Endothelial cell (in vitro differentiated cells): ENCODE data around the gene CHRNA4. TPM values are rescaled to one million over a fixed set of nuclear protein-coding genes. Genes with fewer than 3 reads are reported as not detected.

Experiments used
- DNase-seq: peaks from one replicate; pipeline ENCODE4 v3.0.0; 2021; ENCODE audit warnings: low spot score
- H3K27ac Mint-ChIP-seq: one replicate; pipeline ENCODE4 v1.8.0; 2021; ENCODE audit warnings: mixed read lengths, inconsistent platforms; ENCODE audit not compliant: unreplicated experiment
- H3K27me3 Mint-ChIP-seq: one replicate; pipeline ENCODE4 v1.8.0; 2021; ENCODE audit warnings: mild to moderate bottlenecking, moderate library complexity, mixed read lengths, inconsistent platforms; ENCODE audit not compliant: unreplicated experiment
- H3K36me3 Mint-ChIP-seq: one replicate; pipeline ENCODE4 v1.8.0; 2021; ENCODE audit warnings: mild to moderate bottlenecking, low read depth, mixed read lengths, inconsistent platforms; ENCODE audit not compliant: unreplicated experiment
- H3K4me1 Mint-ChIP-seq: one replicate; pipeline ENCODE4 v1.8.0; 2021; ENCODE audit warnings: mild to moderate bottlenecking, mixed read lengths, inconsistent platforms; ENCODE audit not compliant: unreplicated experiment
- H3K4me3 Mint-ChIP-seq: one replicate; pipeline ENCODE4 v1.8.0; 2021; ENCODE audit warnings: mild to moderate bottlenecking, mixed read lengths, inconsistent platforms; ENCODE audit not compliant: unreplicated experiment
- H3K9me3 Mint-ChIP-seq: one replicate; pipeline ENCODE4 v1.8.0; 2021; ENCODE audit warnings: mixed read lengths, inconsistent platforms; ENCODE audit not compliant: unreplicated experiment
- total RNA-seq: library from RNA; stranded (reverse); fragmentation: NEBNext Ultra II Directional; extraction: Animal tissue kit (Norgen Biotek cat#: 25700); gene quantifications from one replicate; pipeline ENCODE4 v1.2.1, GENCODE V29; 2021; ENCODE audit not compliant: unreplicated experiment
- TF ChIP-seq, protein P1 (sequence below): fragments of 200-600 bp; sonication (generic); IDR thresholded peaks from one replicate; pipeline ENCODE4 v1.5.0; 2021; ENCODE audit warnings: antibody characterized with exemption; ENCODE audit not compliant: unreplicated experiment

The CHRNA4 gene
- total RNA-seq, 1 donor from 2014 or later = 2.6 TPM

GRCh38 chr20:63397946-63398450 lies 36.8 kb upstream of the CHRNA4 start:
- TF ChIP-seq, protein P1, sequence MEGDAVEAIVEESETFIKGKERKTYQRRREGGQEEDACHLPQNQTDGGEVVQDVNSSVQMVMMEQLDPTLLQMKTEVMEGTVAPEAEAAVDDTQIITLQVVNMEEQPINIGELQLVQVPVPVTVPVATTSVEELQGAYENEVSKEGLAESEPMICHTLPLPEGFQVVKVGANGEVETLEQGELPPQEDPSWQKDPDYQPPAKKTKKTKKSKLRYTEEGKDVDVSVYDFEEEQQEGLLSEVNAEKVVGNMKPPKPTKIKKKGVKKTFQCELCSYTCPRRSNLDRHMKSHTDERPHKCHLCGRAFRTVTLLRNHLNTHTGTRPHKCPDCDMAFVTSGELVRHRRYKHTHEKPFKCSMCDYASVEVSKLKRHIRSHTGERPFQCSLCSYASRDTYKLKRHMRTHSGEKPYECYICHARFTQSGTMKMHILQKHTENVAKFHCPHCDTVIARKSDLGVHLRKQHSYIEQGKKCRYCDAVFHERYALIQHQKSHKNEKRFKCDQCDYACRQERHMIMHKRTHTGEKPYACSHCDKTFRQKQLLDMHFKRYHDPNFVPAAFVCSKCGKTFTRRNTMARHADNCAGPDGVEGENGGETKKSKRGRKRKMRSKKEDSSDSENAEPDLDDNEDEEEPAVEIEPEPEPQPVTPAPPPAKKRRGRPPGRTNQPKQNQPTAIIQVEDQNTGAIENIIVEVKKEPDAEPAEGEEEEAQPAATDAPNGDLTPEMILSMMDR = no peak
- no peak overlapping the region for H3K27ac Mint-ChIP-seq
- no peaks in the 10 kb centered on the region for H3K9me3 Mint-ChIP-seq
- H3K4me1 Mint-ChIP-seq = no peaks in the 10 kb centered on the region
- no peaks in the 10 kb centered on the region for H3K36me3 Mint-ChIP-seq
- DNase-seq = no peak
- peaks cover 20% of the 10 kb centered on the region for H3K27me3 Mint-ChIP-seq
- H3K4me3 Mint-ChIP-seq = no peak overlapping the region

- no peak overlapping the region for H3K4me3 Mint-ChIP-seq
- H3K4me1 Mint-ChIP-seq = no peaks in the 10 kb centered on the region
- peaks cover 3% of the 10 kb centered on the region for H3K36me3 Mint-ChIP-seq
- TF ChIP-seq, protein P1 = no peak
- H3K27ac Mint-ChIP-seq = no peak overlapping the region
- no peaks in the 10 kb centered on the region for H3K9me3 Mint-ChIP-seq
- DNase-seq = no peak
- peaks cover 20% of the 10 kb centered on the region for H3K27me3 Mint-ChIP-seq
These were observed 36.1 kb upstream of the CHRNA4 start for GRCh38 chr20:63397155-63397843.

- peaks cover 19% of the 10 kb centered on the region for H3K27me3 Mint-ChIP-seq
- H3K27ac Mint-ChIP-seq = no peak overlapping the region
- H3K36me3 Mint-ChIP-seq = peaks cover 5% of the 10 kb centered on the region
- DNase-seq = no peak
- H3K4me3 Mint-ChIP-seq = no peak overlapping the region
- H3K4me1 Mint-ChIP-seq = no peaks in the 10 kb centered on the region
- H3K9me3 Mint-ChIP-seq = peaks cover under 1% of the 10 kb centered on the region
- TF ChIP-seq, protein P1 = no peak
These were observed 35.2 kb upstream of the CHRNA4 start for GRCh38 chr20:63396300-63396699.

DNA sequence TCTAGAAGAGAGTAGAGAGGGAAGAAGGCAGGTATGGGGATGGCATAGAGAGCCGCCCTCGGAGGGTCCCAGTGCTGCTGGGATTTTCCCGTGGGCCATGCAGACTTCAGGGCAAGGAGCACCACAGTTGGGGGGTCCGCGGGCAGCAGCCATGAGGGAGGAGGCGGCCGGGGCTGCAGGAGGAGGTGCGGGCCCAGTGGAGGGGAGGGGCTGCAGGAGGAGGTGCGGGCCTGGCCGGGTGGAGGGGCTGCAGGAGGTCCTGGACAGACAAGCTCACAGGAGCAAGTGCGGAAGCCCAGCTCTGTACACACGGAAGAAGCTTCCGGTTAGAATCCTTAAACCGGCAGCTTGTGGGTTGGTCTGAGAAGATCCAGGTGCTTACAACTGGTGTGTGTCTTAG lies 34.6 kb upstream of the CHRNA4 start:
- Mint-ChIP-seq H3K27ac (no peak overlapping the region), H3K4me3 (no peak overlapping the region), H3K4me1 (no peaks in the 10 kb centered on the region), H3K27me3 (peaks cover 21% of the 10 kb centered on the region), H3K36me3 (peaks cover 5% of the 10 kb centered on the region), H3K9me3 (peaks cover 4% of the 10 kb centered on the region)
- TF ChIP-seq, protein P1 = no peak
- DNase-seq = no peak

GRCh38 chr20:63394920-63395455 lies 33.8 kb upstream of the CHRNA4 start:
- Mint-ChIP-seq H3K9me3 (peaks cover 4% of the 10 kb centered on the region), H3K4me1 (no peaks in the 10 kb centered on the region), H3K4me3 (no peak overlapping the region), H3K27ac (no peak overlapping the region), H3K27me3 (peaks cover 16% of the 10 kb centered on the region), H3K36me3 (peaks cover 5% of the 10 kb centered on the region)
- TF ChIP-seq, protein P1 = no peak
- no peak for DNase-seq
